Renal cortex interstitium (tissue), 11 donors: ENCODE results near the gene MPG. TPM values are rescaled to one million over a fixed set of nuclear protein-coding genes. Genes with fewer than 3 reads are reported as not detected.
"Not testable (repeated sequence)": the region's sequence is repeated elsewhere in the genome, so short reads cannot be mapped to it uniquely, and the experiment has no call there.

Experiments
- DNase-seq, 11 donors: peaks; one replicate each; pipeline ENCODE4 v3.0.0-alpha.2; 2013; ENCODE audit warnings: low read depth in 9 of 11, low spot score in 4 of 11; ENCODE audit errors: extremely low read depth in 1 of 11
- polyA plus RNA-seq, 3 donors: library from polyadenylated mRNA; unstranded; fragments of 120-200 nt; gene quantifications; one replicate each; pipeline ENCODE4 v1.2.1, GENCODE V29; 2013; ENCODE audit not compliant: insufficient read length in 3 of 3

MPG gene
- polyA plus RNA-seq, 3 donors: 15.3 to 27.1 (median 26.7) TPM

DNA sequence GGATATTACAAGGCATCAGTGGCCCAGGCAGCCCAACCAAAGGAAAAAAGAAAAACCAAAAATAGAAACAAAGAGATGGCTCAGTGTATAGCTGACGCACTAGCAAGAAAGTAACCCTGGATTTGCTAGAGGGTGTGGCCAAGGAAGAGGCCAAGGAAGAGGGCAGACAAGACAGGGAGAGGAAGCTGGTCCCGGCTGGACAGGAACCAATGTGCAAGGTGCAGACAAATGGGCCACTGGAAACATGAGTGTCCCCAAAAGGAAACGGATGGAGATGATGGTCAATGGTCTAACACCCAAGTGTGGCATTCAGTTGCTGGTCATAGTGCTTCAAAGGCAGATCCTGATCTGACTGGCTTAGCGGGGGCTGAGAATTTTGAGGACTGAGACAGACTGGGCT is 35.3 kb upstream of the MPG start:
- DNase-seq: no peak

DNA sequence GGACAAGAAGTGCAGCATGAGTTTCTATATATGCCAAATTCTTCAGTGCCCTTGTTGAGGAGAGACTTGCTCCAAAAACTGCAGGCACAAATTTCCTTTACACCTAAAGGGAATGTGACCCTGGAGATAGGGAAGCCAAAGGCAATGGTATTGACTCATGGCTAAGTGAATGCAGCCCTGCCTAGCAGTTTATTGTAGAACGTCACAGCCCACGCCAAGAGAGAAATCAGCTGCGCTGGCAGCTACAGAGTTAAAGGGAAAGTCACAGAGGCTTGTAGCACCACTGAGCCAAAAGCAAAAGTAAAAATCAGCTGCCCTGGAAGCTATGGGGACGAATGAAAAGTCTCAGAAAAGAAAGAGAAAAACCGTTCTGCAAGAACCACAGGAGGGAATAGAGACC is 34.7 kb upstream of the MPG start:
- no peak for DNase-seq

DNA sequence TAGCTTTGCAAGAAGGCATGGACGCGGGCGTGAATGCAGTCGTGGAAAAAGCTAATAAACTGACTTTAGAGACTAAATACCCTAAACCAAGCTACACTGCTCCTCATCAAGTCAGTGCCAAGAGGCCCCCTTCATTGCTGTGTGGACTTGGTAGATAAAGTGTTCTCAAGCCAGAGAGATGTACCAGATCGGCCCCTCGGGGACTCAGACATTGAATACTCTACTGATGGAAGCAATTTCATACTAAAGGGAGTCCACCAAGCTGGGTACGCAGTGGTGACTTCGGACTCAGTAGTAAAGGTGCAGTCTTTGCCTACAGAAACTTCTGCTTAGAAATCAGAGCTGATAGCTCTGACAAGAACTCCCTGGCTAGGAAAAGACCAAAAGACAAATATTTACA is 33.4 kb upstream of the MPG start:
- DNase-seq: no peak

DNA sequence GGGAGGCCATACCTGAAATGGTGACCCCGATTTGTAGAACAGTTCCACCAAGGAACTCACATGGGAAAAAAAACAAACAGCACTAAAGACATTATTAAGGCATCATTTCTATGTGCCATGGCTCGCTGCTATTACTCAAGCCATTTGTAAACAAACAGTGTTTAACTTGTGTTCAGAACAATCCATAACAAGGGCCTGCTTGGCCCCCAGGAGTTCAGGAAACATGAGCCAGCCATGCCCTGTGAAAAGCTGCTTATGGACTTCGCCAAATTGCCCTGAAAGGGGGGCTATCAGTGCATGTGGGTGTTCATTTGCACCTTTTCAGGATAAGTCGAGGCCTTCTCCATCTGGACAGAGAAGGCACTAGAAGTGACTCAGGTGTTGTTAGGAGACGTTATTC is 32.6 kb upstream of the MPG start:
- DNase-seq: no peak

DNA sequence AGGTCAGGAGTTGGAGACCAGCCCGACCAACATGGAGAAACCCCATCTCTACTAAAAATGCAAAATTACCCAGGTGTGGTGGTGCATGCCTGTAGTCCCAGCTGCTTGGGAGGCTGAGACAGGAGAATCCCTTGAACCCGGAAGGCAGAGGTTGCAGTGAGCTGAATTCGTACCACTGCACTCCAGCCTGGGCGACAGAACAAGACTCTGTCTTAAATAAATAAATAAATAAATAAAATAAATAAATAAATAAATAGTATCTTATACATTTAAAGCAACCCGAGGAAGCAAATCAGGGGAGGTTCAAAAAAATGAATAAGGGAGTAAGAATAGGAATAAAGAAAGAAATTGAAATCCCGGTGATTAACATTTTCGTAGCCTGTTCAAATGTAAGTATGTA is 31.5 kb upstream of the MPG start:
- DNase-seq: not testable (repeated sequence)

DNA sequence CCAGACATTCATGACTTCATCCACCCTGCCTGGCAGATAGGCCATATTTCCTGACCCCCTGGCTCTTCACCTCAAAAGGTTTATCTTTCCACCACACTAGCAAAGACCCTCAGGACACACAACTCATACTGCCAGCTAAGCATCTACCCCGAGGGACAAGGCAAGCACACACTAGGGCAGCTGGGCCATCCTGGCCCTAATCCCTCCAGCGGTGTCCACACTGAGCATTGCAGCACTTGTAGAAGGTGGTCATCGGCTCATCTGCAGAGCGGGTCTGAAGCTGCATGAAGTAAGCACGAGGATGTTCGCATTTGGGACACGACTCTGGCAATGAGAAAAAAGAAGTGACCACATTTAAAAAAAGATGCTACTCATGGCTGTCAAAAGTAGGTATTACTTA is 30.8 kb upstream of the MPG start:
- DNase-seq: no peak

DNA sequence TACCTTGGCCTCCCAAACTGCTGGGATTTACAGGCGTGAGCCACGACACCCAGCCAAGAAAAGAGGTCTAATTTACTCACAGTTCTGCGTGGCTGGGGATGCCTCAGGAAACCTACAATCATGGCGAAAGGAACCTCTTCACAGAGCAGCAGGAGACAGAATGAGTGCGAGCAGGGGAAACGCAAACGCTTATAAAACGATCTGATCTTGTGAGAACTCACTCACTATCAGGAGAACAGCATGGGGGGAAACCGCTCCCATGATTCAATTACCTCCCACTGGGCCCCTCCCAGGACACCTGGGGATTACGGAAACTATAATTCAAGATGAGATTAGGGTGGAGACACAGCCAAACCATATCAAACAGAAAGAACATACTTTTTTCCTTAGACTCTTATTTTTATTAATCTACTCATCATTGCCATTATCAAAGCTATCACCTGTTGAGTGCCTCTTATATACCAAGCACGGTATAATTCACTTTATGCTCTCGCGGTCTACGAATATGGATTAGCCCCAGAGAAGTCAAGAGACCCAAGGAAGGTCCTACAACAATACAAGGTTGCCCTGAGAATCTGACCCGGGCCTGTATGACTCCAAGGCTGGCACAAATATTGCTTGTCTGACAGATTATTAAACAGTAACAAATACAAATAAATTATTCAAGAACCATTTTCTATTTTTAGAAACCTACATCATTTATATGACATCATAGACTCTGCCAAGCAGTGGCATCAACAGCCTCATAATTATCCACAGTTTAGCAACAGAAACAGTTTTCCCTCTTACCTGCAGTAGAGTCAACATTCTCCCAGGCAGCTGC is 27.0 kb upstream of the MPG start:
- no peak for DNase-seq

DNA sequence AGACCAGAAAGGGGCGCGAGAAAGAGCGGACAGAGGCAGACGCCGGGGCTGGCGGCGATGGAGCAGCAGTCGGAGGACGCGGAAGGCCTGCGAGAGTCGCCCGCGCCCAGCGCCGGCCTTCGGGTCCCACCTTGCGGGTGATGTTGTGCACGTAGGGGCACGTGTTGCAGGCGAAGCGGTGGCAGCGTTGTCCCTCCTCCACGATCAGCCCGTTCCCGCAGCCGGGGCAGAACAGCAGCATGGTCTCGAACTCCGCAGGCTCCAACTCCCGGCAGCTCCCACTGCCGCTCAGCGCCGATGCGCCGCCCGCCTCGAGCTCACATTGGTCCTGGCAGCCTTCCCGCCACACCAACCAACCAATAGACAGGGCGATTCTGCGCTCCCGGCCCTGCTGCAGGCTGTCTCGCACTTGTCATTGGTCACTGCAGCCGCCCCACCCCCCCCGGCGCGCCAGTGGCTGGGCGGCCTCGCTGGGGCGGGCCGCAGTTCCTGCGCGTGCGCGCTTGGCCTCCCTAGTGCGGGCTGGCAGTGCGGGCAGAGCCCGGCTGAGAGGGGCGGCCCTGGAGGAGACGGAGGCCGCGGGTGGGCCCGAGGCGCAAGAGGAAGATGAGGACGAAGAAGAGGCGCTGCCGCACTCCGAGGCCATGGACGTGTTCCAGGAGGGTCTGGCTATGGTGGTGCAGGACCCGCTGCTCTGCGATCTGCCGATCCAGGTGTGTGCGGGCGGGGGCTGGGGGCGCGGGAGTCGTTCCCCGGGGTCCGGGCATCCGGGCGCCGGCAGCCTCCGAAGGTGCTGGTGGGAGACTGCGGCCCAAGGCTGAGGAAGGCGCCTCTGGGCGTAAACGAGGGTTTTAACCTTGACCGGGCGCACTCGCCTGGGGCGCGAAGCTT is 24.4 kb upstream of the MPG start, which contains the start of the genes POLR3K and SNRNP25:
POLR3K (minus strand) TSS at position 263 of the 891 bp plus-strand sequence; CDS start at position 241, 22 bp downstream.
SNRNP25 (plus strand) TSS at position 483 of the 891 bp plus-strand sequence; CDS start at position 672, 189 bp downstream.
- DNase-seq: peak; percentile 83 to 97 (median 94)

DNA sequence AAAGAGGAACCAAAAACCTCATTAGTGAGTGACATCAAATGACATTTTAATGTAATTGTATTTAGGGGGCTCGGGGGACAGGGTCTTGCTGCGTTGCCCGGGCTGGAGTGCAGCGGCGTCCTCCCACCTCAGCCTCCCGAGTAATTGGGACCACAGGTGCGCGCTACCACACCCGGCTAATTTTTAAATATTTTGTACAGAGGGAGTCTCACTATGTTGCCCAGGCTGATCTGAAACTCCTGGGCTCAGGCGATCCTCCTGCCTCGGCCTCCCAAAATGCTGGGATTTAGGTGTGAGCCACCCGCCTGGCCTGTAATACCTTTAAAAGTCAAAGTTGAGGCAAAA is 23.8 kb upstream of the MPG start:
- DNase-seq: no peak

DNA sequence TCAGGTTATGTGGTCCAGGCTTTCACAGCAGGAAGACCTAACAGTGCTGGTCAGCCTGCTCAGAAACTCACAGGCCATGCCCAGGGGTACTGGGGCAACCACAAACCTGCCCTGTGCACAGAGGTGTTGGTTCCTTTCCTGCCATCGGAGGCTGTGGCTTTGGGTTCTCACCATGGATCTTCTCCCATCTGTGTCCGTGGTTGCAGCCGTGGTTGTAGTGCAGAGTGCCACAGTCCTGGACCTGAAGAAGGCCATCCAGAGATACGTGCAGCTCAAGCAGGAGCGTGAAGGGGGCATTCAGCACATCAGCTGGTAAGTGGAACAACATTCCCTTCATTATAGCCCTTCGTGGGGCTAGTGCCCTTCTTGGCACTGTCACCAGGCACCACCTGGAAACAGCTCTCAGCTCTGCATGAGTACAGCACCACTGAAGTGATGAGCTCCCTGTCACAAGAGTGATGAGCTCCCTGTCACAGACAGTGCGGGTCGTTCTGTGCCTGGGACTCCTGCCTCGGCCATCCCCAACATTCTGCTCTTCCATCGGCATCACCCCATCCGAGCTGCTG is 22.4 kb upstream of the MPG start:
- DNase-seq: no peak

DNA sequence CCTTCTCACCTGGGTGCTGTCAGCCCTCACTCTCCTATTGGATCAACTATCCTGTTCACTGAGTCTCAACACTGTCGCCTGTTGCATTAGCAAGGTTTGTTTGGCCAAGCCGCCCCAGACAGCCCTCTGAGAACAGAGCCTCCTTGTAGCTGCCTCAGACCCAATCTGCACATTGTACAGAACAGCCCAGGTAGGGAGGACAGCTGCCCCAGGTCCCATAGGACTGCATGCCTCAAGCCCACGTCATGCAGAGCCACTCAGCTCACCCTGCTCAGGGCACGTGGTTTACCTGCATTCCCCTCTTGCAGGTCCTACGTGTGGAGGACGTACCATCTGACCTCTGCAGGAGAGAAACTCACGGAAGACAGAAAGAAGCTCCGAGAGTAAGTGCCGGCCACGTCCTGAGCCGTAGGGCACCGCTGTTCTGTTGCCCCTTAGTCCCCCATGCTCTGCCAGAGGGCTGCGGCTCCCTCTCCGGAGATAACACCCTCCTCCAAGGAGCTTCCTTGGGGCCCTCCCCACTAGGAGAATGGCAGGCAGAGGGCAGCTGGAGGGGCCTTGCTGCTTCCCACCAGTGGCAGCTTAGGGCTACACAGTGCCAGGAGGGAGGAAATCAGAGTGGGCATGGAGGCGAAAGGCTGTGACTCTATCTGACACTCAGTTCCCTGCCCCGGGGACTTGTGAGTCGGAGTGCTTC is 21.6 kb upstream of the MPG start:
- DNase-seq: no peak

DNA sequence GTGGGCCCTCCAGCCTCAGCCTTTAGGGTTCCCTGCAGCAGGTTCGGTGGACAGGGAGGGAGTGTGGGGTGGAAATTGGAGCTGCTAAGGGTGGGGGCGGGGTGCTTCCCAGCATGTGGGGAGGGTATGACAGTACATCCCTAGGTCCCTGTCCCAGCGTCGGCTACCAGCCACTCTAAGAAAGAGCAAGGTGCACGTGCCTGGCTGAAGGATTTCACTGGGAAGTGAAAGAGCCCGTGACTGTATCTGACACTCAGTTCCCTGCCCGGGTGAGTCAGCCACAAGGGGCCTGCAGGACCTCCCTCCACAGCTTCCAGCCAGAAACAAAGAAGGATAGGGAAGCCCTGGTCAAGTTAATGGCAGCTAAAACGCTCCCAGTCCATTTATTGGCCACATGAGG is 20.3 kb upstream of the MPG start:
- DNase-seq: no peak

DNA sequence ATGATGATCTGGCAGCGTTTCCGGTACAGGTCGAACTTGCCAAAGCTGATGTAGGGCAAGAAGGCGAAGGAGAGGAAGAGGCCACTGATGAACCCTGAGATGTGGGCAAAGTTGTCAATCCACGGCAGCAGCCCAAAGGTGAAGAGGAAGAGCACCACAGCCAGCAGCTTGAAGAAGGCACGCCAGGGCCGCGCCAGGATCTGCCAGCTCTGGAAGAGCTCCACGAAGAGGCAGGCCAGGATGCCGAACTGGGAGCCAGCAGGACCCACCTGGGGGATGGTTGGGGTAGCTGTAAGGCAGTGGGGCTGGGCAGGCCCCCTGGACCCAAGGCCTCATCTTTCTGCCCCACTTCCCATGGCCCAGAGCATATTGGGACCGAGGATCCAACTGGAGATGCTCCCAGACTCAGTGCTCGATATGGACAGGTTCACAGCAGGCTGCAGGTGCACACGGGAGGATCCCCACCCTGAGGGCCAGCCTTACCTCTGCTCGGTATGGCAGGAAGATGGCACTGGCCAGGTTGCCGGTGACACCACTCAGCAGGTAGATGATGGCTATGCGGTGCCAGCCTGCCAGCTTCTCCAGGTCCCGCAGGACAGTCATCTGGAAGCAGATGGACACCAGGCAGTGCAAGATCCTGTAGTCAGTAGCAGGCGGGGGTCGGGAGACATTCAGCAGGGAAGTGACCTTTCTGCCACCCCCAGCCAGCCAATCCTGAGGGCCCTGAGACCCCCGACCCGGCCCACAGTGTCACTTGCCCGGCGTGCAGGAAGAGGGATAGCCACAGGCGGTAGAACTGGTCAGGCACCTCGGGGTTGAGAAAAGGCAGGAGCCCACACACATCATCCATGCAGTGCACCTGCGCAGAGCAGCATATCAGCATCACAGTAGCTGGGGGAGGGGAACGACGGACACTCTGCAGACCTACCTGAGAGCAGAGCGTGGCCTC is 19.3 kb upstream of the MPG start:
- no peak for DNase-seq

DNA sequence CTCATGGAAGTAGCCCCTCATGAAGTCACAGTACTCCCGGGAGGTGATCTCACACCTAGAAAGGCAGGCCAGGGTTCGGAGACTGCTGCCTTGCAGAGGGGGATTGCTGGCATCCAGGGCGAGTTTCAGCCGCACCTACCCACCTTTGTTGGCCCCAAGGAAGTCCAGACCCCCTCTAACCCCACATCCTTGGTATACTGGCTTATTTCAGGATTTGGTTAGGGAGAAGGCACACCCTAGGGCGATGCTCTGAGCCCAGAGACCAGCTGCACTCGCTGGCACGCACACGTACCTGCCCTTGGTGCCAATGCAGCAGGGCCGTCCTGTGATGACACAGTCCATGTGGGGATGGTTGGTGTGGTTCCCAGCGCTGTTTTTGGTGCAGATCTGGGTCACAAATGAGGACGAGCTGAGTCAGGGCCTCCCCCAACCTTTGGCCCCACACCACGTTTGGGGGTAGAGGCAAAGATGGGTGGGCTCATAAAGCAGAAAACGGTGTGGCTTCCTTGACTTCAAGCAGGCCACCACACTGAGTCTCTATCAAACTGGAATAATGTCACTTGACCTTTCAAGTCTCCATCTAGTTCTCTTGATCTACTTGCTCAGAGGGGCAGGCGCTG is 18.5 kb upstream of the MPG start:
- no peak for DNase-seq

DNA sequence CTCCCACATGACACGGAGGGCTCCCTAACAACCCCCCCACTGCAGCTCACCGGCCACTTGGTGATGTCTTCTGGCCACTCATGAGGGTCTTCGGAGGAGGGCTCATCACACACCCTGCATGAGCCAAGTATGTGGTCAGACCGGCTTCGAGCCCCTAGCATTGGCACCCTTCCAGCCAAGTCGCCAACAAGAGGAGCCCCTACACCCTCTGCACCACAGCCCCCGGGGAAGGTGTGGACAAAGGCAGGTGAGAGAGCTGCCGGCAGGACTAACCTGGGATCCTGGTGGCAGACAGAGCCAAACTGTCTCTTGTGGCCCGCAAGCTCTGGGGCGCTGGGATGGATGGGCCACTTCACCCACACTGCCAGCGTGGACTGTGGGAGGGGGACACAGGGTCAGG is 17.9 kb upstream of the MPG start:
- DNase-seq: no peak

DNA sequence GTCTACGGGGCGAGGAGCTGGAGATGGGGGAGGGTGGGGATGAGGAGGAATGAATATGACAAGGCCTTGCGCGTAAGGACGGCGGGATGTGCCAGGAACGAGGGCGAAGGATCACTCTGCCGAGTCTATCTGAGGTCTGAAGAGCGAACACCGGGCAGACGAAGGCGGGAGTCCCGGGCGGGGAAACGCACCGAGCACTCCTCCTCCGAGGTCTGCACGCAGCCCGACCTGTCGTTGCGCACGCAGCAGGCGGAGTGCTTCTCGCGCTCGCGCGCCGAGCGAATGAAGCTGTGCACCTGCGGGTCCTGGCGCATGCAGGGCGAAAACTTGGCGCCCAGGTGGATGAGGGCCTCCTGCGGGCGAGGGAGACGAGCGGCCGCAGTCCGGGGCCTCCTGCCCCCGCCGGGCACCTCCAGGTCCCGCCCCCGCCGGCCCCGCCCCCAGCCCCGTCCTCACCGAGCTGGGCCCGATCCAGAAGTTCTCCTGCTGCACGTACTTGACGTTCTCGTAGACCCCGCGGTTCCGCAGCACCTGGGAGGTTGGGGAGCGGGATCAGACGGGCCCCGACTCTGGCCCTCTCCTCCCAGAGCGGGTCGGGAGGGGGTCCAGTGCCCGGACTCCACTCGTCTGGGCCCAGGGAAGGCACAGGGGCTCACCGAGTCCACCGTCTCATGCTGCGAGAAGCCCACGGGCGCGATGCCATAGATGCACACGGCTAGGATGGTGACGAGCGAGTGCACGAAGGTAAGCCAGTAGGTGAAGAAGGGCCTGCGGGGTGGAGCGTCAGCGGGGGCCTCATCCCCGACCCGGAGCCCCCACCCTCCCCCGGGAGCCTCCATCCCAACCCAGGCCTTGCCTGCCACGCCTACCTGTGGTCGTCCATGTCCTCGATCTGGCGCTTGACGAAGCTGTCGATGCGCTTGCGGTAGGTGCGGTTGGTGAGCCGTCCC is 16.8 kb upstream of the MPG start:
- DNase-seq: no peak

DNA sequence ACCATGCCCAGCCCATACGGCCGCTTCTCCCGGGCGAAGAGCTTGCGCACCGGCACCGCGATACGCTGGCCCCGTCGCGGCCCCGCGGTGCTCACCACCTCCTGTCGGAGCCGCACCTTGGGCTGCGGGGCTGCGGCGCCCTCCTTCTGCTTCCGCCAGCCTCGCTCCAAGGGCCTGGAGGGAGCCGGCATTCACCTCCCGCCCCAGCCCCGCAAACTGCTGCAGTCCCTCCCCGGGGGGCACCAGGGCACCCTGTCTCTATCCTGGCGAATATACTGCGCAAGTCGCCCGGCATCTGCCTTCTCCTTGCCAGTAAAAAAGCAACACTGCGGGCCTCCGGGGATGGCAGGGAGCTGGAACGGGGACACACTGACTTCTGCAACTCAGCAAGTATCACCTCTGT is 16.1 kb upstream of the MPG start:
- no peak for DNase-seq
